ENCODE data around the gene KPTN.
"Not testable (repeated sequence)": the region's sequence is repeated elsewhere in the genome, so short reads cannot be mapped to it uniquely, and the experiment has no call there.

Gene KPTN

DNA sequence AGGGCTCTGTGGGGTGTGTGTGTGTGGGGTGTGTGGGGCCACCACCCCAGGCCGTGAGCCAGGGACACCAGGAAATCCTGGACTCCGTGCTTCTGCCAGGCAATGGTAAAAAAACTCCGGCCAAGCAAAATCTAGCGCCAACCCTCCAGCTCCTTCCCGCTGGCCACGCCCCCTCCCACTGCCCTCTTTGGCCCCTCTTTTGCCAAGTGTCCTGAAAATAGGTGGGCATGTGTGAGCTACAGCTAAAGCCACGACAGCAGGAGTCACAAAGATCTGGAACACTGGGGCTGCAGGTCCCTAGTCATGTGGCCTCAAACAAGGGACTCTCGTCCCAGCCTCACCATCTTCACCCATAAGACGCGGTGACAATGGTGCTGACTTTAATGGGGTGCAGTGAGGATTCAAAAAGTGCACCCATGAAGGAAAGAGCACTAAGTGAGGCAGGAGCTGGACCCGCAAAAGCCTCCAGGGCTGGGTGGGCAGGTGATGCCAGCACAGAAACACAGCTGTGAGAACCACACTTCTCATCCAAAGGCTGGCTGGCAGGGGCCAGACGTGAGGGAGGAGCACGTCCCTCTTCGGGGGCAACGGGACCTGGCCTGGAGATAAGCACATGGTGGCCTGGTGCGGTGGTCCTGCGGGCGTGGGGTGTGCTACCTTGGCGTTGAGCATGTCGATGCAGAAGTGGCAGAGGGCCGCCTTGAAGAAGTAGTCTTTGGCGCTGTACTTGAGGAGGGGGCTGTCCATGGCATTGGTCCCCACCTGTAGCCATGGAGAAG is 7.5 kb upstream of the KPTN start:
- no peak overlapping the region for H3K4me3 ChIP-seq (replicated peaks in 1 of 2; ENCODE audit: low read depth in 2 of 2, low read length in 2 of 2)
- no peak for DNase-seq (ENCODE audit: low read depth in 2 of 2)
- TF ChIP-seq, protein P1, sequence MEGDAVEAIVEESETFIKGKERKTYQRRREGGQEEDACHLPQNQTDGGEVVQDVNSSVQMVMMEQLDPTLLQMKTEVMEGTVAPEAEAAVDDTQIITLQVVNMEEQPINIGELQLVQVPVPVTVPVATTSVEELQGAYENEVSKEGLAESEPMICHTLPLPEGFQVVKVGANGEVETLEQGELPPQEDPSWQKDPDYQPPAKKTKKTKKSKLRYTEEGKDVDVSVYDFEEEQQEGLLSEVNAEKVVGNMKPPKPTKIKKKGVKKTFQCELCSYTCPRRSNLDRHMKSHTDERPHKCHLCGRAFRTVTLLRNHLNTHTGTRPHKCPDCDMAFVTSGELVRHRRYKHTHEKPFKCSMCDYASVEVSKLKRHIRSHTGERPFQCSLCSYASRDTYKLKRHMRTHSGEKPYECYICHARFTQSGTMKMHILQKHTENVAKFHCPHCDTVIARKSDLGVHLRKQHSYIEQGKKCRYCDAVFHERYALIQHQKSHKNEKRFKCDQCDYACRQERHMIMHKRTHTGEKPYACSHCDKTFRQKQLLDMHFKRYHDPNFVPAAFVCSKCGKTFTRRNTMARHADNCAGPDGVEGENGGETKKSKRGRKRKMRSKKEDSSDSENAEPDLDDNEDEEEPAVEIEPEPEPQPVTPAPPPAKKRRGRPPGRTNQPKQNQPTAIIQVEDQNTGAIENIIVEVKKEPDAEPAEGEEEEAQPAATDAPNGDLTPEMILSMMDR (IDR thresholded peaks at IDR 0.05; ENCODE audit: low read depth, low read length), result no peak

DNA sequence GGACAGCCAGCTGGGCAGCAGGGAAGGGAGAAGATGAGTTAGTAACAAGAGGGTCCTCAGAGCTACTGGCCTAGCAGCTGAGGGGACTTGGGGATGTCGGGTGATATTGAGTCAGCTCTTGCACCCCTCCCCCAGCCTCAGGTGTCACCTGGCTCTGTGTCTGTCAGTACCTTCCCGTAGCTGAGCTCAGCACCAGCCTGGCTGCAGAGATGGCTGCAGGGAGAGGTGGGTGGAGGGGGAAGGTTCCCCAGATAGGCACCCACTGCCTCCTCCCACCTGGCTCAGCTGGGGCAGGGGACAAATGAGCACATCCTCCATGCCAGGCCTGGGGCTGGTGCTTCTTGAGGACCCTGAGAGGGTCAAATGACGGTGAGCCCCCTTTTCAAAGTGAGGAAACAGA is 6.8 kb upstream of the KPTN start:
- TF ChIP-seq, protein P1 (IDR thresholded peaks at IDR 0.05; ENCODE audit: low read depth, low read length), result no peak
- DNase-seq (ENCODE audit: low read depth in 2 of 2), result no peak
- no peak overlapping the region for H3K4me3 ChIP-seq (replicated peaks in 1 of 2; ENCODE audit: low read depth in 2 of 2, low read length in 2 of 2)

DNA sequence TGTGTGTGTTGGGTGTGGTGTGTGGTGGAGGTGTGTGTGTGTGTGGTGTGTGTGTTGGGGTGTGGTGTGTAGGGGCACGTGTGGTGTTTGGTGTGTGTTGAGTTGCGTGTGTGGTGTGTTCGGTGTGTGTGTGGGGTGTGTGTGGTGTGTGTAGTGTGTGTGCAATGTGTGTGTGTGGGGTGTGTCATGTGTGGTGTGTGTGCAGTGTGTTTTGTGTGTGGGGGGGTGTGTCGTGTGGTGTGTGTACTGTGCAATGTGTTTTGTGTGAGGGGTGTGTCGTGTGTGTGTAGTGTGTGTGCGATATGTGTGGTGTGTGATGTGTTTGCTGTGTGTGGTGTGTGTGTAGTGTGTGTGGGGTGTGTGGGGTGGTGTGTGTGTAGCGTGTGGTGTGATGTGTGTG is 6.0 kb upstream of the KPTN start:
- TF ChIP-seq, protein P1 (IDR thresholded peaks at IDR 0.05; ENCODE audit: low read depth, low read length), result no peak
- DNase-seq (ENCODE audit: low read depth in 2 of 2), result no peak
- no peak overlapping the region for H3K4me3 ChIP-seq (replicated peaks in 1 of 2; ENCODE audit: low read depth in 2 of 2, low read length in 2 of 2)

DNA sequence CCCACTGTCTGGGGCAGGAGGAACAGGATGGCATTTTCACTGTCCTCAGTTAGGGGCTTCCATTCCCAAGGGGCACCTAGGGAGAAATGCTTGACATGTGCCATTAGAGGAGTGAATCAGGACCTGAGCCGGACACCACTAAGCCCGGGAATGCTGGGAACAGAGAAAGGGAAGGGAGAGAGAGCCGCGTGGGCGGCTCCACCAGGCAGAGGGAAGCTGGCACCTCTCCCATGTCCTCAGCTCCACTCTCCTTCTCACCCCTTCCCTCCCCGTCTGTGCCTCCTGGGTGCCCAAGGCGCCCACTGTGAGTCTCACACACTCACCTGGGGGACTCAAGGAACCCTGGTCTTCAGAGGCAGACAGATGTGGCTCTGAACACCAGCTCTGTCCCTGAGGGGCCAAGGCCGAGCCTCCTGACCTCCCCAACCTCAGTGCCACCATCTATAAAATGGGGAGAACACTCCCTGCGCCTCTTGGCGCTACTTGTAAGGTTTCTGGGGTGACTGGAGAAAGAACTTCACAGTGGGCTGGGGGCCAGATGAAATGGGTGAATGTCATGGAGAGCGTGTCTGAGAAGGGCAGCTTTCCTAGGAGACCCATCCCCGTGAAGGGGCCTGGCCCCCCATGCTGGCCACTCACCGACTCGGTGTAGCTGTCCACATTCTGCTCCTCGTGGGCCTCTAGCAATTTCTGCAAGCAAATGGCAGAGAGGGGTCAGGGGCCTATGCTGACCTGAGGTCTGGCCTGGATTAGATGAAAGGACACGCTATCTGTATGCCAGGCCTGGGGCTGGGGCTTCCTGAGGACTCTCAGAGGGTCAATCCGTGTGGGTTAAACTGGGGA is 5.3 kb upstream of the KPTN start:
- no peak for DNase-seq (ENCODE audit: low read depth in 2 of 2)
- no peak overlapping the region for H3K4me3 ChIP-seq (replicated peaks in 1 of 2; ENCODE audit: low read depth in 2 of 2, low read length in 2 of 2)
- TF ChIP-seq, protein P1 (IDR thresholded peaks at IDR 0.05; ENCODE audit: low read depth, low read length), result no peak

DNA sequence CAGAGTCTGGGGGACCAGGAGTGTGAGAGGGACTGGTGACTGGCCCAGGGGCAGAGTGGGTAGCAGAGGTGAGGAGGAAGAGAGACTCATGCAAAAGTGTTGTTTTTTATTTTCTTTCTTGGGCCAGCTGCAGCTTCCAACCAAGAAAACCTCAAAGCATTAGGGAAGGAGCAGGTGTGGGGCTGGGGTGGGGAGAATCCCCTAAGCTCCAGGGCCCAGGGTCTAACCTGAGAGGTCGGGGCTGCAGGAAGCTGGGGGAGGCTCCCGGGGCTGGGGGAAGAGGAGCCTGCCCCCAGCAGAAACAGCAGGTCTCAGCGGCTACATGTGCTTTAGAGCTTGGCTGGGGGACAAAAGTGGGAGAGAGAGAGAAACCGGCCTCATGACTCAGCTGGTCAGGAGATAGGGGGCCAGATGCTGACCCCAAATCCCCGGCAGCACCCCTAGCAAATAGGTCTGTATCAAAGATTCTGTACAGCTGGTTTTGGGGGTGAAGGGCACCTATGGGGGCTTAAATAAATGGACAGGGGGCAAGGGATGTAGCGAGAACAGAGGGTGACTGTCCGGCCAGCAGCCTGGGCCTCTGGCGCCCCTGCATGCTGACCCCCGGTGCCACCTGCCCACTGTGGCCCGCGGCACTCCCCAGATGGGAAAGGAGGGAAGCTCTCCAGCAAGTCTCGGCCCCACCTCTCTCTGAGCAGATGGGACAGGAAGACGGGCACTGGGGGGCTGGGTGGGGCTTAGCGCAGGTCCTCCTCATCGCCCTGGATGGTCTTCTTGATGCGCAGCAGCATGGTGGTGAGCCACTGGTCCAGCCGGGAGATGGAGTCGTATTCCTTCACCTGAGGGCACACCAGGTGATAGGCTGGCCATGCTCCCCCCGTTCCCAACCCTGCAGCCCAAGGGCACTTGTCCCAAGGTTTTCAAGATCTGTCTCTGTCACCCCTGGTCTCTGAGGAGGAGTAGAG is 3.8 kb upstream of the KPTN start:
- TF ChIP-seq, protein P1 (IDR thresholded peaks at IDR 0.05; ENCODE audit: low read depth, low read length), result no peak
- no peak for DNase-seq (ENCODE audit: low read depth in 2 of 2)
- H3K4me3 ChIP-seq (replicated peaks in 1 of 2; ENCODE audit: low read depth in 2 of 2, low read length in 2 of 2), result no peak overlapping the region

DNA sequence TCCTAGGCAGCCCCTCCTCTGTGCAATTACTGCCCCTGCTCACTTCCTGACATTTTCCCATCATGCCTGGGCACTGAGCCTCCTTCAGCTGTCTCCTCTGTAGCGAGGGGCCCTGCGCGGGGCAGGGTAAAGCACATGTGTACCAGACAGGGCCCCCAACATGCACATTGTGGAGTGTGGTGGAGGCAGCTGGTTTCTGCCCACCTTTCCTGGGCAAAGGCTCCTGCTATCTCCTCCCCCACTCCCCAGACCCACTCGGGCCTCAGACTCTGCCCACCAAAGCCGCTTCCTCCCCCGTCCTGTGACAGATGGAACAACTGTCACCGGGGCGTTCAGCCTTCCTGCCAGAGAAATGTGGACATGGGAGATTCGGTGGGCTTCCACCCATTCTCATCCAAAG is 2.9 kb upstream of the KPTN start:
- H3K4me3 ChIP-seq (replicated peaks in 1 of 2; ENCODE audit: low read depth in 2 of 2, low read length in 2 of 2), result no peak overlapping the region
- DNase-seq (ENCODE audit: low read depth in 2 of 2), result no peak
- TF ChIP-seq, protein P1 (IDR thresholded peaks at IDR 0.05; ENCODE audit: low read depth, low read length), result no peak

DNA sequence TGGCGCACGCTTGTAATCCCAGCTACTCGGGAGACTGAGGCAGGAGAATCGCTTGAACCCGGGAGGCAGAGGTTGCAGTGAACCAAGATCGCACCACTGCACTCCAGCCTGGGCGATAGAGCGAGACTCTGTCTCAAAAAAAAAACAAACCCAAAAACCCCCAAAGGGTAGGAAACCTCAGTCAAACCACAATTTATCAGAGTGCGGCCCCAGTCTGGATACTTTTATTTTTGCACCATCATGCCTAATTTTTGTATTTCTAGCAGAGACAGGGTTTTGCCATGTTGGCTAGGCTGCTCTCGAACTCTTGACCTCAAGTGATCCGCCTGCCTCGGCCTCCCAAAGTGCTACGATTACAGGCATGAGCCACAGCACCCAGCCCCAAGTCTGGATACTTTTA is 2.2 kb upstream of the KPTN start:
- not testable (repeated sequence) for H3K4me3 ChIP-seq (replicated peaks in 1 of 2; ENCODE audit: low read depth in 2 of 2, low read length in 2 of 2)

More for the DNA sequence above, 2.2 kb upstream of the KPTN start:
- DNase-seq (ENCODE audit: low read depth in 2 of 2), result not testable (repeated sequence)
